GM18498 (cell line): Measurements from ENCODE around the gene DCUN1D5.

ENCODE experiments used
- ATAC-seq: cut with Tn5 transposase; IDR thresholded peaks from one replicate; pipeline ENCODE4 v1.9.1; 2021; ENCODE audit warnings: mild to moderate bottlenecking, moderate library complexity; ENCODE audit not compliant: unreplicated experiment

The DCUN1D5 gene

DNA sequence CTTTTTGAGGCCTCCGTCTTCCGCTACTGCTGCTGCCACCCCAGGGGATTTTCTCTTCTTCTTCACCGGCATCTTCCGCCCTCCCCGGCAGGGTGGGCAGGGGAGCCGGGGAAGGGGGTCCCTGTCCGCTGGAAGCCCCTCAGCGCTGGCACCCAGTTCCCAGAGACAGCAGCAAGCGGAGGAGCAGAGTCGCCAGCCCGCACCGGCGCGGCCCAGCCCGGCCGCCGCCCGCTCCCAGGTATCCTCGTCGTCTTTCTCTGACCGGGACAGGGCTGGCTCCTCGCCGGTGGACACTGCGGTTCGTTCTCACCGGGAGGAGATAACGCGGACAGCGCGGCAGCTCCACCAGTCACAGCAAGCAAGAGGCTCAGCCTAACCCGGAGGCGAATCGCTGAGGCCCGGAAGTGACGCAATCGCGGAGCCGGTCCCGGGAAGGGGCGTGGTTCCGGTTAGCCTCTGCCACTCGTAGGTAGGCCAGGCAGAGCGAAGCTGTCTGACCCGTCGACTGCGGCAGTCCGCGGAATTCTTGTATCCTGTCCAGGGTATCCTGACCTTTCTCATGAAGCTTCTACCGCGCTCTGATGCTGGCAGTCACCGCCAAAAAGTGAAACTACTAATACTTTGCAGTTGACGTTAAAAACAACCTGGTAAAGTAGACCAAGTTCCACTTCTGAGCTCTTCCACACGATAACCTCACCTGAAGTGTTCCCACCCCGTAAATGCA lies at the start of gene DCUN1D5:
DCUN1D5 (minus strand) TSS at position 360 of the 724 bp plus-strand sequence; CDS start at position 72, 288 bp downstream.
- peak; percentile 100 for ATAC-seq

DNA sequence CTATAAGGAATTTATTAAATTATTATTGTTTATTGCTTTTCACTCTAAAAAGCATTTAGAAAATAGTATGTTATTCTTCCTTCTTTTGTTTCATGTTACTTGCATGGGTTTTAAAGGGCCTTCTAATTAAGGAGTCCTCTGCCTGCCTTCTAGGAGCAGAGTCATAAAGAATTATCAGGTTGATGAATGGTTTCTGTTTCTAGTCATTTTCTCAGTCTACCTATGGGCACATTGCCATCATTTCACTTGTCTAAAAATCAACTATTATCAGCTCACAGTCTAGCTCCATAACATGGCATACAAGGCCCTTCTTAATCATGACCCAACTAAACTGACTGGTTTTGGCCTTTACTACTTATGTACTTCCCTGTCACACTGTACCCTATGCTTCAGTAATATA lies 33.5 kb upstream of the DCUN1D5 start:
- no peak for ATAC-seq

DNA sequence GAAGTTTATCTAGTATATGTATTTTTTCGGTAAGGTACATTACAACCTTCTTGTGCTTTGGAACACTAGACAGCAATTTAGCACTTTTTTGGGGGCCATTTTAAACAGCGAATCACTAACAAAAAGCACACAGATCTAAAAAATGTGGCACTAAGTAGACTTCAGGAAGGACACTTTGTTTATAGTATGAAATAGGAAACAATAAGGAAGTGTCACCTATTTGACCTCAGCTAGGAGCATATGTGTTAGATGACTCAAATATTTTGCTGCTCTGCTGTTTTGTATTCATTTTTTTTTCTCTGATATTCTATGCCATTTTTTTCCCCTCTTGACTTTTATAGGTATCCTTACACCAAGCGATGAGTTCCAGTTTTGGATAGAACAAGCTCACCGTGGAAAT lies 22.9 kb upstream of the DCUN1D5 start:
- ATAC-seq, result no peak

DNA sequence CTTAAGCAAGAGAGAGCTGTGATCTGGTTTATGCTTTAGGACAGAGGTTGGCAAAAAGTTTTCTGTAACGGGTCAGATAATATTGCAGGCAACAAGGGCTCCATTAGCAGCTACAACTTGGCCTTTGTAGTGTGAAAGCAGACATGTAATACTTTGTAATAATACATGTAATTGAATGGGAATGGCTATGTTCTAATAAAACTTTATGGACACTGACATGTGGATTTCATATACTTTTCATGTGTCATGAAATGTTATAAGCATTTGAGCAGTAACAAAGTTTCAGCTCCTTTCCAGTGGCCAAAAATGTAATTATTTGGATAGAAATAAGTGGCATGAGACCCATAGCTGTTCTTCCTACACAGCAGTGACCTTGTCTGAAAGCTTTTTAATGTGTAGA lies 20.4 kb upstream of the DCUN1D5 start:
- no peak for ATAC-seq

DNA sequence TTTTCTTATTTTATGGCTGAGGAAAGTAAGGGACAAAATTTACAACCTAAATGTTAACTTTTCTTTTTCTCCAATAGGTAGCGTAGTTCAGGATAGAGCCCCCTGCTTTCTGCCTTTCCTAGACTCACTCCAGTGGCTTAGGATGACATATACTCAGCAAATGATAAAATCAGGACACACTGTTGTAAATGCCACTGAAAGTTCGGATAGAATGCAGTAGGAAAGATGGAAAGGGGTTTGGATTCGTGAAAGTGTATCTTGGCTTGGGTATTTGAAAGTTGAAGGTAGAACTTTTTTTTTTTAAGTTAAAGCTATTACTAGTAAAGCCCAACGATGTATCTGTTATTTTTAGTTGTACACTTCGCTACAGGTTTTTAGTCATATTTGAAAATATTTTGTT lies 19.4 kb upstream of the DCUN1D5 start:
- ATAC-seq, result no peak

DNA sequence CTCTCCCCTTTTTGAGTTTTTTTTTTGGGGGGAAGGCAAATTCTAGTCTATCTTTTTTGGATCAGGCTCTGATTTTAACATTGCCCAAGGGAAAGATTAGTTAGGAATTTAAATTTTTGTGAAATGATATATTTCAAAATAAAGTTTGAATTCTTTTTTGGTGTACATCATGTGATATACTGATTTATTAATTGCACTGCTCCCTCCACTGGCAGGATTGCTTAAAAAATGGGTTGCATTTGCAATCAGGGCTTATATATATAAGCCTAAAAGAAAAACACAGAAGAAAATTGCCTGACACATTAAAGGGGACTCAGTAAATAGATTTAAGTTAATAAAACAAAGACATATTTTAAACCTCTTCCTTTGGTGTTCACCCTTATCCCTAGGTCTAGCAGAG lies 18.4 kb upstream of the DCUN1D5 start:
- ATAC-seq, result no peak

DNA sequence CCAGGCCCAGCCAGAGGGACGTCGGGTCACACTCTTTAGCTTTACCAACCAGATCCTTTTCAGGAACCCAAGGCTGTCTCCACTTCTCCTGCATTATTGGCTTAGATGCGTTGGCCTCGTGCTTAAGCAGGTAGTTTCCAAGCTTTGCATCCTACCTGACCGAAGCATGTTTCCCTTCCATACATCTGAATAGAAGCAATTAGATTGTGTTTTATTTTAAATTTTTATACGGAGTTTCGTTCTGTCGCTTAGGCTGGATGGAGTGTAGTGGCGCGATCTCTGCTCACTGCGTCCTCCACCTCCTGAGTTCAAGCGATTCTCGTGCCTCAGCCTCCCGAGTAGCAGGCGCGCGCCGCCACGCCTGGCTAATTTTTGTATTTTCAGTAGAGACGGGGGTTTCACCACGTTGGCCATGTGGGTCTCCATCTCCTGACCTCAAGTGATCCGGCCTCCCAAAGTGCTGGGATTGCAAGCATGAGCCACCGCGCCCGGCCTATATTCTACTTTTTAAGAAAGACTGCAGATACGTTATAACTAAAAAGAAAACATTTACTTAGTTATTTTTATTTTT lies 17.9 kb upstream of the DCUN1D5 start:
- ATAC-seq, result no peak

DNA sequence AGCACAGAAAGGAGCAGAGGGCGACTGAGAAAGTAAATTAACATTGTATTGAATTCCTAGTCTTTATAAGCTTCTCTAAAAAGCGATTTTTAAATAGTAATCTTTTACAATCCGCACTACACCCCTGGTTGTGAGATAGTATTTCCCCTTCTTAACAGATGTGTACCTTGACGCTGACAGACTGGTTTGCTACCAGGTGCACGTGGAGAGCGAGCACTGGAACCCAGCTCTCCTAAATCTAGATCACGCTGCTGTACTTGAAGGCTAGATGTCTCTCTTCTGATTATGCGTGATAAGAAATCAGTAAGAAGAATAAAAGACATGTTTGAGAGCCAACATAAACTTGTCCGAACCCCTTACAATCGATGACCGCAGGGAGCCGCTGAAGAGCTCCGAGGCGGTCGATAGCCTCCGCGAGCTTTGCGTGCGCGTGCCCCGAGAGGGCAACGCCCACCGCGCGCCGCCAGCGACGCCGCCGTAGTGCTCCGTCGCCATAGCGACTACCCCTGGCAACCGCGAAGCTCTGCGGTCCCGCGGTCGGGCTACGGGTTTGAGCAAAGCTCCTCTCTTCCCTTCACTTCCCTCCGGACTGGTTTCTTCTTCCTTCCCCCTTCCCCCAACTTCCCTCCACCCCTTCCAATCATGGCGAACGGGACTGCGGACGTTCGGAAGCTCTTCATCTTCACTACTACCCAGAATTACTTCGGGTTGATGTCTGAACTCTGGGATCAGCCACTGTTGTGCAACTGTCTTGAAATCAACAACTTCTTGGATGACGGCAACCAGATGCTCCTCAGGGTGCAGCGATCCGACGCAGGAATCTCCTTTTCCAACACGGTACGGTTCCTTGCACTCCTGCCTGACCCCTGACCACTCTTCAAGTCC lies 17.2 kb upstream of the DCUN1D5 start, which contains the start of gene DYNC2H1:
DYNC2H1 (plus strand) TSS at position 494 of the 885 bp plus-strand sequence; CDS start at position 643, 149 bp downstream.
- ATAC-seq, result peak; percentile 100

DNA sequence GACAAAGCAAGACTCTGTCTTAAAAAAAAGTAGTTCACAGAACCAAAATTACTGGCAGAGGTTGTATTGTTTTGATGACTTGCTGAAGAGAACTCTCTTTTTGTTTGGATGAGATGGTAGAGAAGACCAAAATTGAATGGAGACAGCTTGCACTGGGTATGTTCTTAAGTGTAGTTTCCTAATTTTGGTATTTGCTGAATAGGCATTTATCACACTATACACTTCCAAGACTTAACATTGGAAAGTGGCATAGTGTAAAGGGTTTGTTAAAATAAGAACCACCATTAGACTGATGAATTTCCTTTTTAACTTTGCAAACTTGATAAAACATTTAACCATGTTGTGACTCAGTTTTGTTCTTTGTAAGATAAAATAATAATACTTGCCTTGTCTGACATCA lies 5.3 kb upstream of the DCUN1D5 start:
- ATAC-seq, result no peak

DNA sequence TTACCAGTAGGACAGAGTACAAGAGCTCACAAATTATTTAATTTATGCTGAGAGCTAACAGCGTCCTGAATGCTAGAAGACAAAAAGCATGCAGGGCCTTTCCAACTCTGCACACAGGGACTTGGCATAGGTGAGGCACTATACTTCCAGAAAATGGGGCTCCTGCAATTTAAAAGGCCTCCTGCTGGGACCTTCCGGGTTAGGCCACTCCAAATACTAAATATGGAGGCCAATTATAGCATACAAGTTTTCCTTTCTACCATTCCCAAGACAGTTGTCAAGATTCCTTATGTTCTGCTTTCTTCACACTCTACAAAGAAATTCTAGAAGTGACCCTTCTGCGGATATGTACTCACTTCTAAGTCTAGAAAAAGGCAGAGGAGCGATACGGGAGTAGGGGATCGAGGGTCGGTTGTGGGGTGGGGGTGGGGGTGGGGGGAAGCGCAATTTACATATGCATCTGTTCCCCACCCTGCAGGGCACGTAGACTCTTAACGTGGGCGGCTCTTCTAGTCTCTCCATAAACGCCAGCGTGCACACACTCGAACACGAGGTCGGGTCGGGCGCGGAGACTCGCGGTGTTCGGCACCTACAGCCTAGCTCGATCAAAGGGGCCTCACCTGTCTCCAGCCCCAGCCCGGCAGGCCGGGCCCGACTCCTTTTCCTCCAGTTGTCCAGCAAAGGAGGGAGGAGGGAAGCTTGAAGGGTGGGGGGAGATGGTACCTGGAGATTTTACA lies 728 bp downstream of the DCUN1D5 start:
- peak; percentile 48 for ATAC-seq

DNA sequence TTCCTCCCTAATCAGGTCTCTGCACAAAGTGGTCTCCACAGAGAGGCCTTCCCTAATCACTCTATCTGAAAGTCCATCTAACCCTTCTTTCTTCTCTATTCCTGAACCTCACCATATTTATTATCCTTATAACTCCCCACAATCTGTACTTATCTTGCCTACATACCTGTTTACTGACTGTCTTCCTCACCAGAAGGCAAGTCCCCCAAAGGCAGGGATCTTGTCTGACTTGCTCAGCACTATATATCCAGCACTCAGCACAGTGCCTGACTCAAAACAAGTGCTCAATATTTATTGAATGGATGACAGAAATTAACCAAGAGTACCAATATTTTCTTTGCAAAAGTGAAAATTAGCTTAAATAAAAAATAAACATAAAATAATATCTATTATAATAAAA lies 5.5 kb downstream of the DCUN1D5 start:
- no peak for ATAC-seq

DNA sequence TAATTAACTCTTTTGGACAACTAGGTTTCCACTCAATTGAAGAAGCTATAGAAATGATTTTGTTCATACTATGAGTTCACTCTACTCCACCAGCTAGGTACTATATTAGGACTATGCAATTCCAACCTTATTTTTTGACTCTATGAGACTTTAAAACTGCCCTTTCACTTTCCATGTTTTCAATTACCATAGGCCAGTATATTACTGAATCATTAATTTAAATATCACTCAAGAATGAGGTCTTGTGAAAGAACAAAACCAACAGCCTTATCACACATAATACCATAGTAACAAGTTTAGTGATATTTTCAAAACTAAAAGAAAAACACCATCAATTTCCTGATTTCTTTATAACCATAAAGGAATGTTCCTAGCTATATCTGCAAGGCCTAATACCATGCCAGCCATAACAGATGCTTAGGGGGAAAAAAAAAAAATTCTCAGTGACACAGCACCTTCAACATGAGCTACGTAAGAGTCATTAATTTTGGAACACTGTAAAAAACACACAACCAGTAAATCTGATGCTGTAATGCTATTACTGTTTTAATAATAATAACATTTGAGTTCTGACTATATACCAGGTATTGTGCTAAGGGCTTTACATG lies 6.1 kb downstream of the DCUN1D5 start:
- ATAC-seq, result no peak

DNA sequence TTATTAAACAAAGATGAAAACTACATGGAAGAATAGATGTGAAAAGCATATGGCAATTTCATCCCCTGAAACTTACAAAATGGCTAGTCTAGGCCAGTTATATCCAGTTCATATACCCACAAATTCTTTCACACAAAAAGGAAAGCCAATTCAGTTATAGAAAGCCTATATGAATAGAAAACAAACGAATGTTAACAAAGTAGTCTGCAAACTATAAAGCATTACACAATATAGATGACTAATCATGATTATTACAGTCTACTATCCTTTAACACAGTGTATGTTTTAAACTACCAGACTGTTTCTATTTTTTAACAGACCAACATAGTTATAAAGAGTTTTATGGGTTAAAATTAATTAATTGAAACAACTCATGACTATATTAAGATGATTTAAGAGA lies 12.1 kb downstream of the DCUN1D5 start:
- ATAC-seq, result no peak

DNA sequence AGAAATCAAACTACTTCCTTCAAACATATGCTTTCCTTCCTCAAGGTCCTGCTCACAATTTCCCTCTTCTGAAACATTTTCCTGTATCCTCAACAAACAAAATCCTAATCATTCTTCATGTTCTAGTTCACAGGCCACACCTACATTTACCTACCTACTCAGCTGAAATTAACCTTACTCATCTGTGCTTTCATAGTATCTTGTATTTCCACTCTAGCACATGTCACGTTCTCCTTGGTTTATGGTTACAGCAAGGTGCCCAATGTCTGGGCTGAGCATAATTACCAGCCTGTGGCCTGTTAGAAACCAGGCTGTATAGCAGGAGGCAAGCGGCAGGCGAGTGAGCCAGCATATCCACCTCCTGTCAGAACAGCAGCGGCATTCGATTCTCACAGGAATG lies 13.2 kb downstream of the DCUN1D5 start:
- ATAC-seq, result no peak

DNA sequence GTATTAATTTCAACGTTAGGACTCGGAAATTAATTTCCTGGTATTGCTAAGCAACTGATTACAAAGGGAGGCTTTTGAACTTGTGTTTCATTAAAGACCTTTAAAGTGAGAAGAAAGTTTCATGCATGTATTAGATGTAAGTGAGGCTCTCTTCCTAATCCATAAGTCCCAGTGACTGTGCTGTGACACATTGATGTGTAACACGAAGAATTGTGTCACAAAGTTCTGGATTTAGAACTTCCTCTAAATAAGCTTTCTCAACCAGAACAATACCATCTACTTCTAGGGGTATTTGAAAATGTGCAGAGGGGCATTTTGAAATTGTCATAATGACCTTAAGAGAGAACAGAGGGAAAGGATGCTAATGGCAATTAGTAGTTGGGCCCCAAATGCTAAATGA lies 14.4 kb downstream of the DCUN1D5 start:
- ATAC-seq, result no peak

DNA sequence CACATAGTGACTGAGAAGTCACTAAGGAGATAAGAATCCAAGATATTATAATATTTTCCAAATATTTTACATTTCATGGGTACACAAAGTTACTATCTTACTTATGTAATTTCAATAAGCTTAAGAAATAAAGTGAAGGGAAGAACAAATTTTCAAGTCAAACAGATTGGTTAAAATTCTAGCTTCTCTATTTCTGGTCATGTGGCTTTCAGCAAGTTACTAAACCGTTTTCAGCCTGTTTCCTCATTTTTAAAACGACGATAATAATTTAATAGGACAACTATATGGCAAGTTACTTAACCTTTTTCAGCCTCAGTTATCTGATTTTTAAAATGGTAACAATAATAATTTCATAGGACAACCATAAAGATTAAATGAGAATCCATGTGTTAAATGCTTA lies 15.6 kb downstream of the DCUN1D5 start:
- no peak for ATAC-seq

DNA sequence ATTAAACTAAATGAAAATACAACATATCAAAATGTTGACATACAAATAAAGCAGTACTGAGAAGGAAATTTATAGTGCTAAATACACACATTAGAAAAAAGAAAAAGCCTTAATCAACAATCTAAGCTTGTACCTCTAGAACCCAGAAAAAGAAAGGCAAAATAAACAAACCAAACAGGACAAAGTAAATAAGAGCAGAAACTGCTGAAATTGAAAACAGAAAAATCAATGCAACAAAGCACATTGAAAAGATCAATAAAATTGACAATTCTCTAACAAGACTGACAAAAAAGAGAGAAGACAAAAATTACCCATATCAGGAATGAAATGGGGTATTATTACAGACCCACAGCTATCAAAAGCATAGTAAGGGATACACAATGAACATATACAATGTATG lies 21.0 kb downstream of the DCUN1D5 start:
- no peak for ATAC-seq

DNA sequence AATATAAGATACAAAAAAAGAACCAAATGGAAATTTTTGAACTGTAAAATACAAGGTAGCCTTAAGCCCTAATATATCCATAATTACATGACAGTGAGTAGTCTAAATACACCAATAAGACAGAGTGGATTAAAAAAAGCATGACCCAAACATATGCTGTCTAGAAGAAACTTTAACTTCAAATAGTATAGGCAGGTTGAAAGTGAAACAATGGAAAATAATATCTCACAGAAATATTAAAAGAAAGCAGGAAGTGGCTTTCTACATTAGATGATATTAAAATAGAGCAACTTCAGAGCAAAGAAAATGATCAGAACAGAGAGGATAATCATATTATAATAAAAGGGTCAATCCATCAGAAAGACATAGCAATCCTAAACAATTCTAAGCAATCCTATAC lies 21.8 kb downstream of the DCUN1D5 start:
- ATAC-seq, result no peak

DNA sequence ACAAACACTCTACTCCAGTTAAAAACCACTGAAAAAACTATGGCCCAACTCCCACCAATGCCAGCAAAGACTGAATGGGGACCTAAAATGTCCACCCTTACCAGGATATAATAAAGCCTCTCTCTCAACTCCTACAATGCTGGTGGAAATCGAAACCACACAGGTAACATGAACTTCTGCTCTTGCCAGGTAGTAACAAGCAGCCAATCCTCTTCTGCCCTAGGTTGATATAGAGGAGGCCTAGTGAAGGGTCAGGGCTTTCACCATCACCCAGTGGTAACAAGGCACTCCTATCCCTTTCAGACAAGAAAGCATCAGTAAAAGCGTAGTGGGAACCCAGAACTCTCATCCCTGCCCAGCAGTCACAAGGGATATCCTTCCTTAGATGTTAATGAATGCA lies 22.6 kb downstream of the DCUN1D5 start:
- no peak for ATAC-seq

DNA sequence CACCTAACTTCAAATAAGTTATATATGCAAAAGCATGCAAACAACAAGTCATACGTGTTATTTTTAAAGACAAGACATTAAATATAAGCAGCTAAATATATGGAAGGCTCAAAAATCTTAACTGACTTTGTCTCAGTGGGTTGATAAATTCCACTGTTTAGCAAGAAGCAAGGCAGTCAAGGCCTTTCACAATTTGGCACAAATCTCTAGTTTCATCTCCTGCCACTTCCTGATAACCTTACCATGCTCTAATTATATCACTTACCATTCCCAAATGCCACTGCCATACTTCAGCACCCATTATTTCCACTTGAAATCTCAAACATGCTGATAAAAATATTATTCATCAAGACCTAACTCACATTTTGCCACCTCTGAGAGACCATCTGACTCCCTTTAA lies 24.8 kb downstream of the DCUN1D5 start:
- ATAC-seq, result no peak

DNA sequence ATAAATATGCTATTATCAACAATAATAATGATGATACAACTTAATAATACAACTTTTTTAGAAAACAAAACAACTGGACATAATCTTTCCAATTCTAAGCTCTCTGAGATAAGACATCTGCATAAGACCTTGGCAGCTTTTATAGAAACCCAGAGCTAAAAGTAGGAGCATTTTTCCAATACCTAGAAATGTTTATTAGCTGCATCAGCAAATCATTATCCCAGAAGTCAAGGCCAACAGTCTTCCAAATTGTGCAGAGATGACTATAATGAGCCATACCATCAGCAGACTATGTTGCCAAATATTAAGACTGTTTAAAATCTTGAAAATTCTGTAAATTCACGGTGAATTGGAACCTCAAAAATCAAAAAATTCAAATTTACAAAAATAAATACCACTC lies 30.3 kb downstream of the DCUN1D5 start:
- no peak for ATAC-seq
